ENCODE data around the gene NMNAT3.

NMNAT3 gene

GRCh38 chr3:139674571-139675260, 3.1 kb downstream of the NMNAT3 start:
- no peak for DNase-seq

- no peak for DNase-seq
Observed at GRCh38 chr3:139672884-139673283, 4.9 kb downstream of the NMNAT3 start.

- no peak for DNase-seq
Observed at GRCh38 chr3:139671863-139672646, 5.7 kb downstream of the NMNAT3 start.

GRCh38 chr3:139671107-139671506, 6.7 kb downstream of the NMNAT3 start:
- DNase-seq: no peak

GRCh38 chr3:139670196-139670595, 7.6 kb downstream of the NMNAT3 start:
- DNase-seq: no peak

GRCh38 chr3:139668332-139668731, 9.4 kb downstream of the NMNAT3 start:
- no peak for DNase-seq

GRCh38 chr3:139664958-139665357, 12.8 kb downstream of the NMNAT3 start:
- no peak for DNase-seq

GRCh38 chr3:139660269-139660668, 17.5 kb downstream of the NMNAT3 start:
- no peak for DNase-seq

- no peak for DNase-seq
Observed at GRCh38 chr3:139659511-139659910, 18.3 kb downstream of the NMNAT3 start.

- no peak for DNase-seq
Observed at GRCh38 chr3:139657936-139658335, 19.8 kb downstream of the NMNAT3 start.

- DNase-seq: no peak
Observed at GRCh38 chr3:139657434-139657833, 20.3 kb downstream of the NMNAT3 start.

- DNase-seq: no peak
Observed at GRCh38 chr3:139655909-139656595, 21.7 kb downstream of the NMNAT3 start.

GRCh38 chr3:139654637-139655365, 23.0 kb downstream of the NMNAT3 start:
- DNase-seq: no peak

- no peak for DNase-seq
Observed at GRCh38 chr3:139653582-139653981, 24.2 kb downstream of the NMNAT3 start.

GRCh38 chr3:139652561-139652960, 25.2 kb downstream of the NMNAT3 start:
- DNase-seq: no peak

GRCh38 chr3:139647866-139648435, 29.8 kb downstream of the NMNAT3 start:
- DNase-seq: no peak

- no peak for DNase-seq
Observed at GRCh38 chr3:139646512-139646911, 31.3 kb downstream of the NMNAT3 start.

GRCh38 chr3:139642996-139643395, 34.8 kb downstream of the NMNAT3 start:
- no peak for DNase-seq

GRCh38 chr3:139640456-139640855, 37.3 kb downstream of the NMNAT3 start:
- DNase-seq: no peak

- no peak for DNase-seq
Observed at GRCh38 chr3:139639662-139640061, 38.1 kb downstream of the NMNAT3 start.

- DNase-seq: no peak
Observed at GRCh38 chr3:139638518-139638917, 39.3 kb downstream of the NMNAT3 start.

- no peak for DNase-seq
Observed at GRCh38 chr3:139636511-139636910, 41.3 kb downstream of the NMNAT3 start.

Measured in right hindlimb (tissue), 1 donor.